Heart right ventricle (tissue), 16 donors: ENCODE data around the gene ERP29. TPM values are rescaled to one million over a fixed set of nuclear protein-coding genes. Genes with fewer than 3 reads are reported as not detected.
"Not testable (repeated sequence)": the region's sequence is repeated elsewhere in the genome, so short reads cannot be mapped to it uniquely, and the experiment has no call there.

Experiments used
- ATAC-seq, 8 donors: fragments of 200-7000 bp; cut with Tn5 transposase; one replicate each; pipeline ENCODE4 v1.9.1; 2020; ENCODE audit warnings: mild to moderate bottlenecking in 8 of 8, moderate library complexity in 8 of 8, moderate number of reproducible peaks in 1 of 8
- DNase-seq, 2 donors: peaks; one replicate each; pipeline ENCODE4 v3.0.0-alpha.2; 2020
- H3K27ac ChIP-seq, 10 donors: fragments of 200-600 bp; sonication (generic) in 2 of 10; one replicate each; pipeline versions ENCODE4 v1.5.0 to v1.8.0; 2020 to 2022; ENCODE audit warnings: mild to moderate bottlenecking in 3 of 10
- H3K27me3 ChIP-seq, 7 donors: fragments of 200-600 bp; one replicate each; pipeline ENCODE4 v1.8.0; 2021 to 2022; ENCODE audit warnings: mild to moderate bottlenecking in 2 of 7
- H3K36me3 ChIP-seq, 9 donors: fragments of 200-600 bp; sonication (generic) in 1 of 9; one replicate each; pipeline versions ENCODE4 v1.5.0 to v1.8.0; 2020 to 2022; ENCODE audit warnings: mild to moderate bottlenecking in 2 of 9
- H3K4me1 ChIP-seq, 9 donors: fragments of 200-600 bp; sonication (generic) in 1 of 9; one replicate each; pipeline versions ENCODE4 v1.5.0 to v1.8.0; 2020 to 2022; ENCODE audit warnings: mild to moderate bottlenecking in 4 of 9
- H3K4me3 ChIP-seq, 10 donors: fragments of 200-600 bp; sonication (generic) in 2 of 10; one replicate each; pipeline versions ENCODE4 v1.5.0 to v1.8.0; 2020 to 2022; ENCODE audit warnings: mild to moderate bottlenecking in 7 of 10, moderate library complexity in 2 of 10
- H3K9me3 ChIP-seq, 11 donors: fragments of 200-600 bp in 10 of 11; sonication (generic) in 2 of 11; one replicate each; pipeline versions ENCODE4 v1.5.0 to v1.8.0; 2013 to 2022; ENCODE audit warnings: mild to moderate bottlenecking in 2 of 11, control low read depth in 1 of 11, moderate library complexity in 1 of 11
- CTCF ChIP-seq, 9 donors: fragments of 200-600 bp; sonication (generic) in 2 of 9; IDR thresholded peaks; one replicate each; pipeline versions ENCODE4 v1.5.0 to v1.8.0; 2021 to 2022; ENCODE audit warnings: antibody characterized with exemption in 9 of 9, mild to moderate bottlenecking in 5 of 9, moderate library complexity in 1 of 9
- WGBS, 2 donors: extraction: QIAGEN DNeasy Blood & Tissue Kit; methylation state at CpG; one replicate each; pipeline ENCODE4 v1.1.7; 2013; ENCODE audit warnings: inconsistent platforms in 1 of 2; 5-methylcytosine and 5-hydroxymethylcytosine counted together
- intact Hi-C, 10 donors: fragments of 100-400 bp; cut with DNase I; formaldehyde crosslinking; loops; one replicate each; pipeline versions ENCODE4 v1.11.1 to v1.14.2; 2022
- polyA plus RNA-seq, 2 donors: library from polyadenylated mRNA; stranded (reverse); fragments of 200-250 nt; gene quantifications; one replicate each; pipeline ENCODE4 v1.2.3, GENCODE V29; 2013
- total RNA-seq, 10 donors: library from RNA; stranded (reverse); fragmentation: NEBNext Ultra II Directional in 3 of 10; extraction: Animal tissue kit (Norgen Biotek cat#: 25700) in 3 of 10; gene quantifications; one replicate each; pipeline versions ENCODE4 v1.2.1 to v1.2.4, GENCODE V29; 2021 to 2023
- donor health status: Arrhythmogenic right ventricular cardiomyopathy.
- donor health status: ischemic (EF 13 %, LVEDD 7.1; RV severe dilation, severe dysfunction).
- donor health status: healthy with polysubstance abuse.
- donor health status: DM: no; HTN: yes; CAD: no.
- donor health status: DM: no; HTN: no; CAD: no.
- donor health status: ischemic (EF 25% LVEDD 6.9; RV normal size, moderate dysfunction).
- donor health status: ischemic (EF 25% LVEDD 5.7; RV mildly dilated, moderate dysfunction).
- donor health status: healthy.
- donor health status: DM: yes; HTN: yes; CAD: no.
- donor health status: Ischemic cardiomyopathy.
- donor health status: ischemic (EF 35%, LVEDD 5.7; RV mildly dilated, moderate dysfunction).
- donor health status: nonischemic (EF 11% LVEDD 7.7; RV severe dilation, severe dysfunction).
- donor health status: DM: yes; HTN: yes; CAD: no.
- donor health status: PGD.
- donor health status: ischemic (EF 29% LVEDD 5.4; RV normal size, mild dysfunction).
- donor health status: nonischemic (EF 23%, LVEDD 6.1; RV moderate dilation, normal function).

ERP29 gene
- total and polyA plus RNA-seq, 12 donors, result 36.3 to 77.4 (median 46.6) TPM

GRCh38 chr12:112008918-112009317 is 4.3 kb upstream of the ERP29 start:
- no peak for TF ChIP-seq CTCF (IDR thresholded peaks at IDR 0.05)
- 81 to 84% methylated on average over 3 of the region's 3 CpGs for WGBS, 2 donors
- Histone ChIP-seq H3K36me3 (peaks cover 0 to 8% (median 0%) of the 10 kb centered on the region in 9 donors), H3K27me3 (no peaks in the 10 kb centered on the region), H3K27ac (no peak overlapping the region), H3K4me1 (peaks cover 2 to 32% (median 16%) of the 10 kb centered on the region in 9 donors), H3K9me3 (no peaks in the 10 kb centered on the region), H3K4me3 (no peak overlapping the region)
- no peak for DNase-seq
- intact Hi-C loops, result no loop called here
- ATAC-seq, result no peak

- WGBS, 2 donors, result 85 to 89% methylated on average over 3 of the region's 3 CpGs
- H3K36me3 ChIP-seq, H3K4me3 ChIP-seq, H3K27me3 ChIP-seq, intact Hi-C loops, DNase-seq, ATAC-seq, H3K9me3 ChIP-seq, H3K27ac ChIP-seq: not testable (repeated sequence)
- peaks cover 2 to 39% (median 23%) of the 10 kb centered on the region in 9 donors for H3K4me1 ChIP-seq
Observed at GRCh38 chr12:112009596-112009995, 3.6 kb upstream of the ERP29 start.

- DNase-seq, result no peak
- Histone ChIP-seq H3K4me1 (peaks cover 2 to 48% (median 28%) of the 10 kb centered on the region in 9 donors), H3K9me3 (no peaks in the 10 kb centered on the region), H3K4me3 (no peak overlapping the region), H3K27ac (no peak overlapping the region), H3K36me3 (peaks cover 0 to 5% (median 0%) of the 10 kb centered on the region in 9 donors), H3K27me3 (no peaks in the 10 kb centered on the region)
- 81 to 87% methylated on average over 8 of the region's 8 CpGs for WGBS, 2 donors
- intact Hi-C loops, result loop anchor here in 9 of 10 donors (5.0 to 10.0 kb wide), 4 partner anchors 63 to 168 kb away; partner anchors contain the start of gene MAPKAPK5 (in 2 of the 9)
- no peak for ATAC-seq
- TF ChIP-seq CTCF (IDR thresholded peaks at IDR 0.05), result no peak
Observed at GRCh38 chr12:112010415-112011344, 2.5 kb upstream of the ERP29 start.

GRCh38 chr12:112011685-112012084 is 1.5 kb upstream of the ERP29 start:
- TF ChIP-seq CTCF (IDR thresholded peaks at IDR 0.05), result no peak
- Histone ChIP-seq H3K4me1 (peaks cover 2 to 42% (median 27%) of the 10 kb centered on the region in 9 donors), H3K36me3 (peaks cover 0 to 15% (median 3%) of the 10 kb centered on the region in 9 donors), H3K4me3 (peak overlapping the region in 7 of 10 donors; percentile 78 to 99 (median 91)), H3K27ac (peak overlapping the region in 3 of 10 donors; percentile 94 to 98 (median 98)), H3K9me3 (peaks cover 0 to 3% (median 0%) of the 10 kb centered on the region in 11 donors), H3K27me3 (no peaks in the 10 kb centered on the region)
- intact Hi-C loops, result loop anchor here in 9 of 10 donors (5.0 to 10.0 kb wide), 4 partner anchors 64 to 169 kb away; partner anchors contain the start of gene MAPKAPK5 (in 2 of the 9)
- DNase-seq, result no peak
- WGBS, 2 donors, result 93 to 94% methylated on average over 8 of the region's 8 CpGs
- no peak for ATAC-seq
